WTC11 (cell line): ENCODE results near the gene RBM20. TPM values are rescaled to one million over a fixed set of nuclear protein-coding genes. Genes with fewer than 3 reads are reported as not detected.

ENCODE experiments used
- ATAC-seq: fragments of 200-7000 bp; cut with Tn5 transposase; 2 replicates; pipeline ENCODE4 v1.10.0; 2021; ENCODE audit warnings: mild to moderate bottlenecking, moderate library complexity
- CTCF ChIA-PET: fragments of 300-600 bp; sonication (Branson Sonifier 250); formaldehyde crosslinking; loops from one replicate; lab custom pipeline; 2021; ENCODE audit warnings: antibody characterized with exemption; lab: Charles Lee
- POLR2A ChIA-PET: fragments of 350-600 bp; sonication (Branson Sonifier 250); formaldehyde crosslinking; loops from one replicate; lab custom pipeline; 2021; ENCODE audit warnings: antibody characterized with exemption; lab: Charles Lee
- DNase-seq: peaks from one replicate; pipeline ENCODE4 v3.0.0; 2021; ENCODE audit warnings: low spot score
- H3K27ac Mint-ChIP-seq: 2 replicates; pipeline ENCODE4 v1.8.0; 2021; ENCODE audit warnings: mixed read lengths
- H3K27me3 Mint-ChIP-seq: 2 replicates; pipeline ENCODE4 v1.8.0; 2021; ENCODE audit warnings: low read depth, mild to moderate bottlenecking, moderate library complexity, mixed read lengths
- H3K36me3 Mint-ChIP-seq: 2 replicates; pipeline ENCODE4 v1.8.0; 2021; ENCODE audit warnings: mixed read lengths
- H3K4me1 Mint-ChIP-seq: 2 replicates; pipeline ENCODE4 v1.8.0; 2022; ENCODE audit warnings: mixed read lengths
- H3K4me3 Mint-ChIP-seq: 2 replicates; pipeline ENCODE4 v1.8.0; 2021; ENCODE audit warnings: mild to moderate bottlenecking, moderate library complexity, mixed read lengths
- H3K9me3 Mint-ChIP-seq: 2 replicates; pipeline ENCODE4 v1.8.0; 2021; ENCODE audit warnings: mixed read lengths
- EMX1 ChIP-seq: fragments of 250-450 bp; sonication (Bioruptor Pico); IDR thresholded peaks from 2 replicates; pipeline ENCODE4 v1.8.0; 2021; ENCODE audit warnings: mild to moderate bottlenecking
- ESRRA ChIP-seq: sonication (generic); formaldehyde crosslinking; IDR thresholded peaks from 2 replicates; pipeline ENCODE4 v1.8.1; 2022; ENCODE audit warnings: mild to moderate bottlenecking, missing genetic modification reagents, borderline replicate concordance
- FOXK1 ChIP-seq: sonication (generic); formaldehyde crosslinking; IDR thresholded peaks from 2 replicates; pipeline ENCODE4 v1.8.0; 2022; ENCODE audit warnings: mild to moderate bottlenecking, moderate library complexity, missing genetic modification reagents
- FOXP1 ChIP-seq: sonication (generic); formaldehyde crosslinking; IDR thresholded peaks from 2 replicates; pipeline ENCODE4 v1.8.0; 2022; ENCODE audit warnings: missing genetic modification reagents, mild to moderate bottlenecking, moderate library complexity, borderline replicate concordance
- JUN ChIP-seq: sonication (generic); formaldehyde crosslinking; IDR thresholded peaks from 2 replicates; pipeline ENCODE4 v1.8.0; 2023; ENCODE audit warnings: mild to moderate bottlenecking, missing genetic modification reagents
- MXD4 ChIP-seq: fragments of 250-450 bp; sonication (Bioruptor Pico); IDR thresholded peaks from 2 replicates; pipeline ENCODE4 v1.8.0; 2021; ENCODE audit warnings: mild to moderate bottlenecking, moderate library complexity, borderline replicate concordance
- MYBL2 ChIP-seq: sonication (generic); formaldehyde crosslinking; IDR thresholded peaks from 2 replicates; pipeline ENCODE4 v1.8.1; 2023; ENCODE audit warnings: mild to moderate bottlenecking, moderate library complexity, missing genetic modification reagents
- NFYB ChIP-seq: sonication (generic); formaldehyde crosslinking; conservative IDR thresholded peaks from 2 replicates; pipeline ENCODE4 v1.8.0; 2022; ENCODE audit warnings: low read depth, missing genetic modification reagents
- NR3C1 ChIP-seq: sonication (generic); formaldehyde crosslinking; conservative IDR thresholded peaks from 2 replicates; pipeline ENCODE4 v1.8.1; 2023; ENCODE audit warnings: low read depth, mild to moderate bottlenecking, missing genetic modification reagents
- ZNF219 ChIP-seq: sonication (generic); formaldehyde crosslinking; IDR thresholded peaks from 2 replicates; pipeline ENCODE4 v1.8.0; 2023; ENCODE audit warnings: missing genetic modification reagents, mild to moderate bottlenecking, borderline replicate concordance
- ZNF416 ChIP-seq: fragments of 250-450 bp; sonication (Bioruptor Pico); IDR thresholded peaks from 2 replicates; pipeline ENCODE4 v1.9.0; 2021; ENCODE audit warnings: mild to moderate bottlenecking, inconsistent platforms
- total RNA-seq: library from RNA; stranded (reverse); gene quantifications from 3 replicates; pipeline ENCODE4 v1.2.3, GENCODE V29; 2021
- TF ChIP-seq, protein P1 (sequence below): sonication (generic); formaldehyde crosslinking; IDR thresholded peaks from 2 replicates; pipeline ENCODE4 v1.8.0; 2022; ENCODE audit warnings: mild to moderate bottlenecking, missing genetic modification reagents
- TF ChIP-seq, protein P2 (sequence below): fragments of 250-450 bp; sonication (Bioruptor Pico); IDR thresholded peaks from 2 replicates; pipeline ENCODE4 v1.8.0; 2021; ENCODE audit warnings: mild to moderate bottlenecking
- TF ChIP-seq, protein P3 (sequence below): sonication (generic); formaldehyde crosslinking; IDR thresholded peaks from 2 replicates; pipeline ENCODE4 v1.8.0; 2022; ENCODE audit warnings: mild to moderate bottlenecking, missing genetic modification reagents
- TF ChIP-seq, protein P4 (sequence below): sonication (generic); formaldehyde crosslinking; IDR thresholded peaks from 2 replicates; pipeline ENCODE4 v1.8.1; 2023; ENCODE audit warnings: mild to moderate bottlenecking, missing genetic modification reagents, moderate library complexity
- TF ChIP-seq, protein P5 (sequence below): sonication (generic); formaldehyde crosslinking; IDR thresholded peaks from 2 replicates; pipeline ENCODE4 v1.8.1; 2023; ENCODE audit warnings: mild to moderate bottlenecking, missing genetic modification reagents, borderline replicate concordance

RBM20 gene
- total RNA-seq, 1 experiment from 2014 or later: 0.52 TPM

DNA sequence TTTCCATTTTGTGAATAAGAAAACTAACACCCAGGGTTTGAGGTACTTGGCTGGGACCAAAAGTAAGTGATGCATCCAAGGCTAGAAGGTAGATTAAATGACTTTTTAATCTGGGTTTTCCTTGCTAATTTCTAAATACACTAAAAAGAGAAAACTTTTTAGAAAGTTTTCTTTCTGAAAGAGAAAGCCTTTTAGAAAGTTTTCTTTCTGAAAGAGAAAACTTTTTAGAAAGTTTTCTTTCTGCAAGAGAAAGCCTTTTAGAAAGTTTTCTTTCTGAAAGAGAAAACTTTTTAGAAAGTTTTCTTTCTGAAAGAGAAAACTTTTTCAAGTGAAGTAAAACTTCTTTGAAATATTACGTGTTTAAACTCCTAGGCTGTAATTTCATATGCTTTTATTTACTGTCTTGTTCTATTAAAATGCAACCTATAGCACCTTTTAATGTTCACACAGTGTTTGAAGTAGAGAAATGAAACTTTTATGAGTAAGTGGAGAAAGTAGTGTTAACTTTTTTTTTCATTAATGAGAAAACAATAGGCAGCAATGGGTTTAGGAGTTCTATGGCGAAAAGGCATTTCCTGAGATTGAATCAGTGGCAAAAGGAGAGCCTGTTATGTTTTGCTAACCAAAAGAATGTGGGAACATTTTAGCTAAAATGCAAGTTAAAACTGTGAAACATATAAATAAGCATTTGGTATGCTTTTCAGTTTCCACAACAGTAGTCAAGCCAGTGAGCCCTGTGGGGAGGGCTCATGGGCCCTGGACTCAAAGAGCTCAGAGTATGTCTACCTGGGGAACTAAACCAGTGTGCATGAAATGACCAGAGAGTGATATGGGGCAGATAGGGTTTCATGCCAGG lies 103.7 kb downstream of the RBM20 start:
- TF ChIP-seq FOXP1 (CRISPR knock-in tag) (no peak), FOXK1 (CRISPR knock-in tag) (no peak), MYBL2 (no peak), ZNF219 (CRISPR knock-in tag) (no peak), EMX1 (CRISPR knock-in tag) (no peak), NR3C1 (CRISPR knock-in tag) (no peak), ESRRA (no peak)
- TF ChIP-seq, protein P1, sequence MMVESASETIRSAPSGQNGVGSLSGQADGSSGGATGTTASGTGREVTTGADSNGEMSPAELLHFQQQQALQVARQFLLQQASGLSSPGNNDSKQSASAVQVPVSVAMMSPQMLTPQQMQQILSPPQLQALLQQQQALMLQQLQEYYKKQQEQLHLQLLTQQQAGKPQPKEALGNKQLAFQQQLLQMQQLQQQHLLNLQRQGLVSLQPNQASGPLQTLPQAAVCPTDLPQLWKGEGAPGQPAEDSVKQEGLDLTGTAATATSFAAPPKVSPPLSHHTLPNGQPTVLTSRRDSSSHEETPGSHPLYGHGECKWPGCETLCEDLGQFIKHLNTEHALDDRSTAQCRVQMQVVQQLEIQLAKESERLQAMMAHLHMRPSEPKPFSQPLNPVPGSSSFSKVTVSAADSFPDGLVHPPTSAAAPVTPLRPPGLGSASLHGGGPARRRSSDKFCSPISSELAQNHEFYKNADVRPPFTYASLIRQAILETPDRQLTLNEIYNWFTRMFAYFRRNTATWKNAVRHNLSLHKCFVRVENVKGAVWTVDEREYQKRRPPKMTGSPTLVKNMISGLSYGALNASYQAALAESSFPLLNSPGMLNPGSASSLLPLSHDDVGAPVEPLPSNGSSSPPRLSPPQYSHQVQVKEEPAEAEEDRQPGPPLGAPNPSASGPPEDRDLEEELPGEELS (CRISPR knock-in tag): no peak
- TF ChIP-seq, protein P2, sequence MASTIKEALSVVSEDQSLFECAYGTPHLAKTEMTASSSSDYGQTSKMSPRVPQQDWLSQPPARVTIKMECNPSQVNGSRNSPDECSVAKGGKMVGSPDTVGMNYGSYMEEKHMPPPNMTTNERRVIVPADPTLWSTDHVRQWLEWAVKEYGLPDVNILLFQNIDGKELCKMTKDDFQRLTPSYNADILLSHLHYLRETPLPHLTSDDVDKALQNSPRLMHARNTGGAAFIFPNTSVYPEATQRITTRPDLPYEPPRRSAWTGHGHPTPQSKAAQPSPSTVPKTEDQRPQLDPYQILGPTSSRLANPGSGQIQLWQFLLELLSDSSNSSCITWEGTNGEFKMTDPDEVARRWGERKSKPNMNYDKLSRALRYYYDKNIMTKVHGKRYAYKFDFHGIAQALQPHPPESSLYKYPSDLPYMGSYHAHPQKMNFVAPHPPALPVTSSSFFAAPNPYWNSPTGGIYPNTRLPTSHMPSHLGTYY (CRISPR knock-in tag): no peak
- TF ChIP-seq, protein P3, sequence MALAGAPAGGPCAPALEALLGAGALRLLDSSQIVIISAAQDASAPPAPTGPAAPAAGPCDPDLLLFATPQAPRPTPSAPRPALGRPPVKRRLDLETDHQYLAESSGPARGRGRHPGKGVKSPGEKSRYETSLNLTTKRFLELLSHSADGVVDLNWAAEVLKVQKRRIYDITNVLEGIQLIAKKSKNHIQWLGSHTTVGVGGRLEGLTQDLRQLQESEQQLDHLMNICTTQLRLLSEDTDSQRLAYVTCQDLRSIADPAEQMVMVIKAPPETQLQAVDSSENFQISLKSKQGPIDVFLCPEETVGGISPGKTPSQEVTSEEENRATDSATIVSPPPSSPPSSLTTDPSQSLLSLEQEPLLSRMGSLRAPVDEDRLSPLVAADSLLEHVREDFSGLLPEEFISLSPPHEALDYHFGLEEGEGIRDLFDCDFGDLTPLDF (CRISPR knock-in tag): no peak
- TF ChIP-seq, protein P4, sequence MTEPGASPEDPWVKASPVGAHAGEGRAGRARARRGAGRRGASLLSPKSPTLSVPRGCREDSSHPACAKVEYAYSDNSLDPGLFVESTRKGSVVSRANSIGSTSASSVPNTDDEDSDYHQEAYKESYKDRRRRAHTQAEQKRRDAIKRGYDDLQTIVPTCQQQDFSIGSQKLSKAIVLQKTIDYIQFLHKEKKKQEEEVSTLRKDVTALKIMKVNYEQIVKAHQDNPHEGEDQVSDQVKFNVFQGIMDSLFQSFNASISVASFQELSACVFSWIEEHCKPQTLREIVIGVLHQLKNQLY: no peak
- TF ChIP-seq, all 79 proteins: peak for 0
- H3K27ac Mint-ChIP-seq: no peak overlapping the region
- DNase-seq (no peak), ATAC-seq (no peak)
- POLR2A ChIA-PET: no interaction called here
- H3K9me3 Mint-ChIP-seq: peaks cover 14% of the 10 kb centered on the region
- CTCF ChIA-PET: no interaction called here
- H3K4me3 Mint-ChIP-seq: no peak overlapping the region
- H3K36me3 Mint-ChIP-seq: peaks cover 6% of the 10 kb centered on the region
- no peaks in the 10 kb centered on the region for H3K27me3 Mint-ChIP-seq
- H3K4me1 Mint-ChIP-seq: peaks cover 6% of the 10 kb centered on the region

DNA sequence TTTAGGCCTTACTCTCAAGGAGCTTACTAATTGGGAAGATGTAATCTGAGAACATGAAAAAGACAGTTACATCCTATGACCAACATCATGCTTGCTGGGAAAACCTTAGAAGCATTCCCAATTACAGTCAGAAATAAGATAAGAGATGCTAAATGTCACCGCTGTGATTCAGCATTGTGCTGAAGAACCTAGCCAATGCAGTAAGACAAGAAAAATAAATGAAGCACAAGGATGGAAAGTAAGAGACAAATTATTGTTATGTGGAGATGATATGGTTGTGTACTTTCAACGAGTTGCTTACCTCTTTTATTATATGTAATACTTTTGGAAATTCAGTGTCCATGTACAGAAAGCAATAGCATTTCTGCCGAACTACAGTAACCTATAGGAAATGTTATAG lies 104.8 kb downstream of the RBM20 start:
- DNase-seq: no peak
- ChIA-PET POLR2A (interaction anchor here (0.7 kb wide), 1 partner anchor 1259 kb away, joined by 3 read pairs; no protein-coding TSS in a partner anchor), CTCF (no interaction called here)
- TF ChIP-seq MXD4 (no peak), ZNF416 (CRISPR knock-in tag) (no peak), MYBL2 (no peak), JUN (CRISPR knock-in tag) (no peak), NFYB (no peak)
- TF ChIP-seq, protein P5, sequence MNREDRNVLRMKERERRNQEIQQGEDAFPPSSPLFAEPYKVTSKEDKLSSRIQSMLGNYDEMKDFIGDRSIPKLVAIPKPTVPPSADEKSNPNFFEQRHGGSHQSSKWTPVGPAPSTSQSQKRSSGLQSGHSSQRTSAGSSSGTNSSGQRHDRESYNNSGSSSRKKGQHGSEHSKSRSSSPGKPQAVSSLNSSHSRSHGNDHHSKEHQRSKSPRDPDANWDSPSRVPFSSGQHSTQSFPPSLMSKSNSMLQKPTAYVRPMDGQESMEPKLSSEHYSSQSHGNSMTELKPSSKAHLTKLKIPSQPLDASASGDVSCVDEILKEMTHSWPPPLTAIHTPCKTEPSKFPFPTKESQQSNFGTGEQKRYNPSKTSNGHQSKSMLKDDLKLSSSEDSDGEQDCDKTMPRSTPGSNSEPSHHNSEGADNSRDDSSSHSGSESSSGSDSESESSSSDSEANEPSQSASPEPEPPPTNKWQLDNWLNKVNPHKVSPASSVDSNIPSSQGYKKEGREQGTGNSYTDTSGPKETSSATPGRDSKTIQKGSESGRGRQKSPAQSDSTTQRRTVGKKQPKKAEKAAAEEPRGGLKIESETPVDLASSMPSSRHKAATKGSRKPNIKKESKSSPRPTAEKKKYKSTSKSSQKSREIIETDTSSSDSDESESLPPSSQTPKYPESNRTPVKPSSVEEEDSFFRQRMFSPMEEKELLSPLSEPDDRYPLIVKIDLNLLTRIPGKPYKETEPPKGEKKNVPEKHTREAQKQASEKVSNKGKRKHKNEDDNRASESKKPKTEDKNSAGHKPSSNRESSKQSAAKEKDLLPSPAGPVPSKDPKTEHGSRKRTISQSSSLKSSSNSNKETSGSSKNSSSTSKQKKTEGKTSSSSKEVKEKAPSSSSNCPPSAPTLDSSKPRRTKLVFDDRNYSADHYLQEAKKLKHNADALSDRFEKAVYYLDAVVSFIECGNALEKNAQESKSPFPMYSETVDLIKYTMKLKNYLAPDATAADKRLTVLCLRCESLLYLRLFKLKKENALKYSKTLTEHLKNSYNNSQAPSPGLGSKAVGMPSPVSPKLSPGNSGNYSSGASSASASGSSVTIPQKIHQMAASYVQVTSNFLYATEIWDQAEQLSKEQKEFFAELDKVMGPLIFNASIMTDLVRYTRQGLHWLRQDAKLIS (CRISPR knock-in tag): no peak
- Mint-ChIP-seq H3K27me3 (no peaks in the 10 kb centered on the region), H3K9me3 (peaks cover 14% of the 10 kb centered on the region), H3K27ac (no peak overlapping the region), H3K36me3 (peaks cover 6% of the 10 kb centered on the region), H3K4me1 (peaks cover 6% of the 10 kb centered on the region), H3K4me3 (no peak overlapping the region)
- no peak for ATAC-seq
